ENCODE measurements around the gene GSTA2. TPM values are rescaled to one million over a fixed set of nuclear protein-coding genes. Genes with fewer than 3 reads are reported as not detected.

The GSTA2 gene
- total and polyA plus RNA-seq, 10 of the 15 experiments (the other 5 are each of a cell fraction or from before 2014, with no cell fraction given), result not detected

- WGBS (ENCODE audit: insufficient coverage, insufficient replicate concordance, low lambda C conversion rate, missing lambda C conversion rate), result 63% methylated on average over 2 of the region's 2 CpGs
- no peaks in the 10 kb centered on the region for H3K27me3 ChIP-seq (replicated peaks in 1 of 2; ENCODE audit: control insufficient read depth in 2 of 2, insufficient read depth in 2 of 2, low read length in 1 of 2)
- H4K20me1 ChIP-seq (ENCODE audit: control insufficient read depth, insufficient read depth), result no peaks in the 10 kb centered on the region
- ChIA-PET RAD21 (ENCODE audit: unreplicated experiment) (no interaction called here), SMC1A (ENCODE audit: uncharacterized antibody, unreplicated experiment) (interaction anchor here (0.6 to 1.1 kb wide), 2 partner anchors 9 to 22 kb away, joined by 3 read pairs; no protein-coding TSS in a partner anchor), CTCF (no interaction called here), POLR2A (no interaction called here)
- in situ Hi-C loops (cut with MboI), result no loop called here
- intact Hi-C loops (cut with micrococcal nuclease; ENCODE audit: unreplicated experiment), result no loop called here
- FAIRE-seq (no peak), DNase-seq (ENCODE audit: low read depth, low spot score) (no peak), ATAC-seq (no peak)
- TF ChIP-seq RAD21 (IDR thresholded peaks at IDR 0.05; ENCODE audit: insufficient read depth, low read depth, low read length), result no peak
- no peak for TF ChIP-seq ATF7 (IDR thresholded peaks at IDR 0.05; ENCODE audit: low read depth)
- TF ChIP-seq SKIL (IDR thresholded peaks at IDR 0.05; ENCODE audit: low read depth, poor library complexity, severe bottlenecking), result no peak
- TF ChIP-seq MXI1 (IDR thresholded peaks at IDR 0.05; ENCODE audit: low read depth, low read length), result no peak
- no peak for TF ChIP-seq SMAD1 (IDR thresholded peaks at IDR 0.05; ENCODE audit: low read depth, partially characterized antibody)
- no peak for TF ChIP-seq E2F8 (IDR thresholded peaks at IDR 0.05; ENCODE audit: low read depth, partially characterized antibody)
- no peak for TF ChIP-seq TBL1XR1 (IDR thresholded peaks at IDR 0.05; ENCODE audit: low read depth, low read length)
- TF ChIP-seq TCF12 (IDR thresholded peaks at IDR 0.05; ENCODE audit: low read depth, low read length), result no peak
- TF ChIP-seq SRF (IDR thresholded peaks at IDR 0.05; ENCODE audit: low read depth in 2 of 2, low read length in 2 of 2), result no peak
- no peak for TF ChIP-seq PBX3 (IDR thresholded peaks at IDR 0.05; ENCODE audit: insufficient replicate concordance, low read depth, low read length)
- TF ChIP-seq RUNX3 (IDR thresholded peaks at IDR 0.05; ENCODE audit: low read length), result no peak
- TF ChIP-seq ZNF592 (IDR thresholded peaks at IDR 0.05), result no peak
- no peak for TF ChIP-seq ZNF217 (IDR thresholded peaks at IDR 0.05)
- H3K36me3 ChIP-seq (ENCODE audit: control insufficient read depth in 2 of 2, insufficient read depth in 2 of 2, low read length in 1 of 2), result no peaks in the 10 kb centered on the region
- H3K27ac ChIP-seq (ENCODE audit: control insufficient read depth, insufficient read depth), result no peak overlapping the region
- H2AFZ ChIP-seq (ENCODE audit: control insufficient read depth, low read depth, low read length), result no peak overlapping the region
- H3K9me3 ChIP-seq (replicated peaks; ENCODE audit: control insufficient read depth, insufficient read depth, low read length), result no peaks in the 10 kb centered on the region
- H3K79me2 ChIP-seq (ENCODE audit: control insufficient read depth, insufficient read depth, low read length), result no peaks in the 10 kb centered on the region
- no TSS peak for BruUV-seq (replicated peaks)
- peaks cover 5% of the 10 kb centered on the region for H3K4me1 ChIP-seq (ENCODE audit: control insufficient read depth, insufficient read depth, low read length)
- no peak overlapping the region for H3K4me3 ChIP-seq
- H3K4me2 ChIP-seq (ENCODE audit: control insufficient read depth, insufficient read depth), result no peak overlapping the region
- no peak overlapping the region for H3K9ac ChIP-seq (ENCODE audit: control insufficient read depth, insufficient read depth, low read length)
These were observed 35.4 kb downstream of the GSTA2 start for GRCh38 chr6:52727908-52728307.
